HG02571 (cell line): ENCODE data around the gene TMEM167A.

Source experiments
- ATAC-seq: cut with Tn5 transposase; IDR thresholded peaks from one replicate; pipeline ENCODE4 v1.9.1; 2021; ENCODE audit warnings: mild to moderate bottlenecking, moderate library complexity; ENCODE audit not compliant: unreplicated experiment

Gene TMEM167A

DNA sequence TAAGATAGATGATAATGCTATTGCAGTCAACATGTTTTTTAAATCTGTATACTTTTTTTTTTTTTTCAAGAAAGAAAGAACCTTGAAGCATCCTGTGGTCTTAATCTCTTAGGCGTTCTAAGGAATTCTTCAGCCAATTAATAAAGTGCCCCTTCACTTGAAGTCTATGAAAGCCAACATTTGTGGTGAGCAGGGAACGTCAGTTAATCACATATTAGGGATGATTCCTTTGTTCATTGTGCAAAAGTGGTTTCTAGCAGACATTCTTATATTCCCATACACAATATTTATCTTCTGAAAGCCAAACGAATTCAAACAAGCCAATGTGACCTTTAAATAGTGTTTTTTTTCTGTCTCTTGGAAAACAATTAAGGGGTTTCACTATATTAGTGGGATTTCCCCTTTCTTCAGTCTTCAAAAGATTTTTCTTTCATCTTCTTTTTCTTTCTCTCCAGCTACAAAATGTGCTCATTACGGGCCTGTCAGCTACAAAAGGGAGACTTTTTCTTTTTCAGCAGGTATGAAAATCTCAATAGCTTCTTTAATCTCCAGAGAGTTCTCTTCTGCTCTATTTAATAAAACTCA, 40.1 kb downstream of the TMEM167A start:
- no peak for ATAC-seq

- no peak for ATAC-seq
Measured at GRCh38 chr5:83035373-83036100, 41.7 kb downstream of the TMEM167A start.

- no peak for ATAC-seq
Measured at GRCh38 chr5:83034528-83035207, 42.5 kb downstream of the TMEM167A start.

- ATAC-seq, result no peak
Measured at GRCh38 chr5:83034036-83034435, 43.2 kb downstream of the TMEM167A start.

DNA sequence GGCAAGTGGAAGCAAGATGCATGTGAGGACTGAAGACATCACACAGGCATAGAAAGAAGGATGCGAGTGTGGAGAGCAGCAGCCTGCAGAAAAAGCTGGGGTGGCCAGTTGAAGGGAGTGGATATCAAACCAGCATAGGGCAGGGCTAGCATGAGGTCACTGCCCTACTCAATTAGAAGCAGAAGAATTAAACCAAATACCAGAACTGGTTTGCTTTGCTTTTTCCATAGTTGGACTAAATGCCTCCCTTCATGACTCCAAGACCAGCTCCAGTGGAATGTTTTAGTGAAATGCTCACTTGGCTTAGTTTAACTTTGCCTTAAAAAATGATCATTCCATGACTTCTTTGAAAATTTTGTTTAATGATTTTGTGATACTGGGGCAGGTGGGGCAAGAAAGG, 45.8 kb downstream of the TMEM167A start:
- ATAC-seq, result no peak

- no peak for ATAC-seq
Measured at GRCh38 chr5:83029912-83030311, 47.3 kb downstream of the TMEM167A start.

- no peak for ATAC-seq
Measured at GRCh38 chr5:83026930-83027687, 50.1 kb downstream of the TMEM167A start.

- no peak for ATAC-seq
Measured at GRCh38 chr5:83026516-83026915, 50.7 kb downstream of the TMEM167A start.

DNA sequence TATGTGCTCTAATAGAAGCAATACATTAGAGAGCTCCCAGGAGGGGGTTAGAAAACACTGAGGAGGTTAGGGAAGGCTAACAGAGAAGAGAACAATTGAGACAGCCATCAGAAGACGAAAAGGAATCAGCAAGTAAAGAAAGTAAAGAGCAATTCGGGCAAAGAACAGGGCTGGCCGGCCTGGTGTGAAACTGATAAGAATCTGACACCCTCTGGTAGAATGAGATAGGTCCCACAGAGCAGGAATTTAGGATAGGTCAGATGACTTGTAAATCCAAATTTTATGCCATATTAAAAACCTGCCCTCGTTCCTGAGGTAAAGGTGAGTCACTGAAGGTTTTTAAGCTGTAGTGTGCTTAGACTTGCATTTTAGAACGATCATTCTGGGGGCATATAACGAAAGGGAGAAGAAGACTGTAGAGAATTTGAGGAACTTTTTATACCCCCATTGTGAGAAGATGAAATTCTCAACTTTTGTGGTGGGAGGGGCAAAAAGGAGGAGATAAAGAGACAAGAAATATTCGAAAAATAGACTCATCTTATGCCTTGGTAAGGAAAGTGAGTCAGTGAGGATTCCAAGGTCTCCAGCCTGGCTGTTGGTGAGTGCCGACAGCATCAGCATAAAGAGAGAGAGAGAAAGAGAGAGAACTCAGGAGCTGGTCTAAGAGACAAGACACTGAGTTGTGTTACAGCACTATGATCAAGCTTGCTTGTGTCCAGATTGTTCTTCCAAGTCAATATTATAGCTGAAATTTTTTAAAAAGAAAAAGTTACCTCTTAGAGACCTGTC, 51.3 kb downstream of the TMEM167A start:
- no peak for ATAC-seq

DNA sequence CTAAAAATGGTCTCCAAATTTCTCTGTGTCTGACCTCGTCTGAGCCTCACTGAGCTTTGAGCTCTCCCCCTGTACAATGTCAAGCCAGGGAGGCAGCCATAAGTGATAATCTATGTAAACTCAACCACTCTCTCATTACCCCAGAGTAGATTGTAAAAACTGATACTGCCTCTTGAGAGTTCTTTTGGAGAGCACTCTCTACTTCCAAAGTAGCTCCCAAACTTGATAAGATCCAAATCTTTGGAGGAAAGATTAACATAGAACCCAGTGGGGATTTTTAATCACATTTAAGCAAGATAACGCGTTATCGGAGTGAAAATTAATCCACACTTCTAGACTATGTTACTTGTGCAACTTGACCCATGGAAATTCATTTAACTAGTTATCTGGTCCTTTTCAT, 54.9 kb downstream of the TMEM167A start:
- ATAC-seq, result no peak

DNA sequence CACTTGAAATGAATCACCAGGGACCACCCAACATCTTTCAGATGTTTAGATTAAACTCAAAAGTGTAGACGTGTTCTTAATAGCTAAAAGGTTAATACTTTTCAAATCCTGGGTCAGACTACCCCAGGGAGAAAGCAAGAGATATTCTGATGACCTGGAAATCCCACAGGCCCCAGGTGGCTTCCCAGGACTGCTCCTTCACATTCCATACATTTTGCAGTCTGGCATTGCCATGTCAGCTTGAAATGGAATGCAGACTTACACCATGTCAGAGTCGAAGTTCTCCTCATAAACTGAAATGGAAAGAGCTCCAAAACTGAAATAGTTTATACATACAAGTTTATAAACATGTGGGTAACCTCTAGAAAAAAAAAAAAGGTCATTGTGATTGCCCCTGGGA, 61.5 kb downstream of the TMEM167A start:
- no peak for ATAC-seq

DNA sequence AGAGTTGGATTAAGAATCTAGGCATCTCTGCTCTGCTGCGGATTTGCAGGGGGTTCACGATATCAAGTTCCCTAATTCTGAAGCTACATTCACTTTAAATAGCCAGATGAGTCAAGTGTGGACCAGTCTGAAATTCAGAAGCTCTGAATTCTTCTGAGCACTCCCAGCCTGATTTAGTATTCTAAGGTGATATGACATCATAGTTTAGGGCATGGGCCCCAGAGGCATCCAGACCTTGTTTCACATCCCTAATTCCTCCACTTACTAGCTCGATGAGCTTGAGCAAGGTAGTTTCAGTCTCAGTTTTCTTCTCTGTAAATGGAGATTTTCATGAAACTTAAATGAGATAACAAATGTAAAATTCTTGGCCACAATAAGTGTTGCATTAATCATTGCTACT, 65.2 kb downstream of the TMEM167A start:
- ATAC-seq, result peak; percentile 93

DNA sequence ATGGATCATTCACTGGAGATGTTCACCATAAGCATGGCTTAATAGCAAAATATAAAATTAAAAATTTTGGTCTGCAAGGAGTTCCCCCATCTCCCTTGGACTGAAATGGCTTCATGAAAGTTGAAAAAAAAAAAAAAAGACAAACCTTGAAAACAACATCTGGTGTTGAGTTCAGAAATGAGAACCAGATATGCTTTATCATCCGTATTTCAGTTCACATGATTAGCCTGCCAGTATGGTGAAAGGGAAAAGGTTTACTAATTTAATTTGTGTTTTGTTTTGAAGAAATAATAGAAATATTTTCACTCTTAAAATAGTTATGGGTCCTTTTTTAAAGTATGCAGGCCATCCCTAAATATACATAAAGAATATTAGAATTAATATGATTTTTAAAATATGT, 67.8 kb downstream of the TMEM167A start:
- no peak for ATAC-seq

GRCh38 chr5:83007755-83008154, 69.4 kb downstream of the TMEM167A start:
- ATAC-seq, result no peak

- ATAC-seq, result no peak
Measured at GRCh38 chr5:83006683-83007283, 70.4 kb downstream of the TMEM167A start.

DNA sequence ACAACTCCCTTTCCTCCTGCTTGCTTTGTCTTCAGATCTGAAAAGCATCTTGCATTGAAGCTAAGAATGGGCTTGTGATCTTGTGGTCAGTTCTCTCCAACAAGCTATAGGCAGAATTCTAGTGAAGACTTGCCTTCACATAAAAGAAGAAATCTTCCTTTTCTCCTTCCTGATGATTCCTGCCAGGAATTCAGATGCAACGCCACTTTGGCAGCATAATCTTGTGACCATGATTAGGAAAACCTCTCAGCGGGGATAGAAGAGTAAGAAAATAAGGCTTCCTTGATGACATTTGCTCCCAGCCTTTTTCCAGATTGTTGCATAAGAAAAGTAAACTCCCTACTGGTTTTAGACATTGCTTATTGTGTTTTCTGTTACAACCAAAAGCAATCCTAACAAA, 73.4 kb downstream of the TMEM167A start:
- ATAC-seq, result no peak
